Measurements from ENCODE around the gene SCN7A. TPM values are rescaled to one million over a fixed set of nuclear protein-coding genes. Genes with fewer than 3 reads are reported as not detected.
A peak's percentile ranks its signal among the peaks of the same experiment; 100 is the strongest.

The SCN7A gene
- total RNA-seq, 4 donors from 2014 or later: 13.8 to 23.3 (median 21.5) TPM

GRCh38 chr2:166433457-166433856 is 60.6 kb downstream of the SCN7A start:
- TF ChIP-seq POLR2A (IDR thresholded peaks at IDR 0.05) (no peak), POLR2AphosphoS5 (IDR thresholded peaks at IDR 0.05) (no peak), EP300 (IDR thresholded peaks at IDR 0.05; ENCODE audit: low read depth) (no peak), CTCF (IDR thresholded peaks at IDR 0.05) (no peak)
- WGBS, 2 donors (ENCODE audit: low coverage in 1 of 2): 27 to 35% methylated on average over 1 of the region's 1 CpG
- intact Hi-C loops (cut with DNase I; ENCODE audit: low total_unique reads) (no loop called here), in situ Hi-C loops (cut with MboI; ENCODE audit: low pct_ligation_motif_present in 1 of 4, low pct_unique_long_range_greater_than_20kb in 1 of 4, low sequenced_read_pairs in 3 of 4) (no loop called here)
- H3K9me3 ChIP-seq: no peaks in the 10 kb centered on the region
- H3K4me3 ChIP-seq: no peak overlapping the region
- no peaks in the 10 kb centered on the region for H3K36me3 ChIP-seq
- no peaks in the 10 kb centered on the region for H3K27me3 ChIP-seq
- H3K4me1 ChIP-seq: no peaks in the 10 kb centered on the region
- H3K27ac ChIP-seq: no peak overlapping the region
- no peak for DNase-seq

GRCh38 chr2:166432331-166432730 is 61.7 kb downstream of the SCN7A start:
- intact Hi-C loops (cut with DNase I; ENCODE audit: low total_unique reads) (no loop called here), in situ Hi-C loops (cut with MboI; ENCODE audit: low pct_ligation_motif_present in 1 of 4, low pct_unique_long_range_greater_than_20kb in 1 of 4, low sequenced_read_pairs in 3 of 4) (no loop called here)
- H3K4me3 ChIP-seq: no peak overlapping the region
- 36 to 42% methylated on average over 1 of the region's 1 CpG for WGBS, 2 donors (ENCODE audit: low coverage in 1 of 2)
- DNase-seq: no peak
- no peaks in the 10 kb centered on the region for H3K36me3 ChIP-seq
- TF ChIP-seq POLR2A (IDR thresholded peaks at IDR 0.05) (no peak), EP300 (IDR thresholded peaks at IDR 0.05; ENCODE audit: low read depth) (no peak), CTCF (IDR thresholded peaks at IDR 0.05) (no peak), POLR2AphosphoS5 (IDR thresholded peaks at IDR 0.05) (no peak)
- H3K9me3 ChIP-seq: no peaks in the 10 kb centered on the region
- H3K4me1 ChIP-seq: no peaks in the 10 kb centered on the region
- H3K27ac ChIP-seq: no peak overlapping the region
- no peaks in the 10 kb centered on the region for H3K27me3 ChIP-seq

- Histone ChIP-seq H3K4me3 (no peak overlapping the region), H3K27ac (no peak overlapping the region), H3K27me3 (no peaks in the 10 kb centered on the region), H3K4me1 (no peaks in the 10 kb centered on the region), H3K9me3 (no peaks in the 10 kb centered on the region), H3K36me3 (no peaks in the 10 kb centered on the region)
- no peak for TF ChIP-seq EP300 (IDR thresholded peaks at IDR 0.05; ENCODE audit: low read depth)
- no peak for TF ChIP-seq POLR2AphosphoS5 (IDR thresholded peaks at IDR 0.05)
- TF ChIP-seq CTCF (IDR thresholded peaks at IDR 0.05): no peak
- TF ChIP-seq POLR2A (IDR thresholded peaks at IDR 0.05): no peak
- in situ Hi-C loops (cut with MboI; ENCODE audit: low pct_ligation_motif_present in 1 of 4, low pct_unique_long_range_greater_than_20kb in 1 of 4, low sequenced_read_pairs in 3 of 4) (no loop called here), intact Hi-C loops (cut with DNase I; ENCODE audit: low total_unique reads) (no loop called here)
- no peak for DNase-seq
- 84% methylated on average over 5 of the region's 5 CpGs; no CpG with 5 or more reads in 1 of the 2 donors for WGBS, 2 donors (ENCODE audit: low coverage in 1 of 2)
Observed at GRCh38 chr2:166424841-166425240, 69.2 kb downstream of the SCN7A start.

GRCh38 chr2:166419616-166419934 is 74.5 kb downstream of the SCN7A start:
- TF ChIP-seq CTCF (IDR thresholded peaks at IDR 0.05) (peak in 2 of 5 experiments; percentile 11 to 15), POLR2AphosphoS5 (IDR thresholded peaks at IDR 0.05) (no peak), POLR2A (IDR thresholded peaks at IDR 0.05) (no peak), EP300 (IDR thresholded peaks at IDR 0.05; ENCODE audit: low read depth) (no peak)

More at GRCh38 chr2:166419616-166419934, 74.5 kb downstream of the SCN7A start:
- intact Hi-C loops (cut with DNase I; ENCODE audit: low total_unique reads): no loop called here
- no peak for DNase-seq
- Histone ChIP-seq H3K9me3 (no peaks in the 10 kb centered on the region), H3K4me3 (no peak overlapping the region), H3K36me3 (no peaks in the 10 kb centered on the region), H3K27me3 (no peaks in the 10 kb centered on the region), H3K4me1 (no peaks in the 10 kb centered on the region), H3K27ac (no peak overlapping the region)
- in situ Hi-C loops (cut with MboI; ENCODE audit: low pct_ligation_motif_present in 1 of 4, low pct_unique_long_range_greater_than_20kb in 1 of 4, low sequenced_read_pairs in 3 of 4): no loop called here
- WGBS, 2 donors (ENCODE audit: low coverage in 1 of 2): 75 to 77% methylated on average over 2 of the region's 2 CpGs
